ENCODE data around the gene BPIFB6. TPM values are rescaled to one million over a fixed set of nuclear protein-coding genes. Genes with fewer than 3 reads are reported as not detected.
"Not testable (repeated sequence)": the region's sequence is repeated elsewhere in the genome, so short reads cannot be mapped to it uniquely, and the experiment has no call there.

The BPIFB6 gene
- total RNA-seq, 1 donor from 2014 or later: not detected

- ATAC-seq: no peak
These were observed 879 bp upstream of the BPIFB6 start for GRCh38 chr20:33030569-33030968.

DNA sequence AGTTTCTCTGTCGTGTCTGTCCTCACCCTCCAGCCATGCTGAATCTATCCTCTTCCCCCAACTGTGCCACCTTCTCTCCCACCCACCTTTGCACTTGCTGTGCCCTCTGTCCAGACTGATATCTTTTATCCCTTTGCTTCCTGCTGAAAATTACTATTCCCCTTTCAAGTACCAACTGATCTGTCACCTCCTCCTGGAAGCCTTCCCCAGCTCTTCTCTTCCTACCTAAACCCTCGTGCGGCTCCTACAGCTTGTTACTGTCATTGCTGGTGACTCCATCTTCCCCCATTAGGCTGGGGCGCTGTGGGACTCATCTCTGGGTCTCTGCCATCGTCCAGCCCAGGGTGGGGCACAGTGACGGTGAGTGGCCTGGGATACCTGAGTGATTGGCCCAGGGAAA lies 1.1 kb downstream of the BPIFB6 start:
- no peak for ATAC-seq

- ATAC-seq: no peak
These were observed 1.9 kb downstream of the BPIFB6 start for GRCh38 chr20:33033381-33033780.

DNA sequence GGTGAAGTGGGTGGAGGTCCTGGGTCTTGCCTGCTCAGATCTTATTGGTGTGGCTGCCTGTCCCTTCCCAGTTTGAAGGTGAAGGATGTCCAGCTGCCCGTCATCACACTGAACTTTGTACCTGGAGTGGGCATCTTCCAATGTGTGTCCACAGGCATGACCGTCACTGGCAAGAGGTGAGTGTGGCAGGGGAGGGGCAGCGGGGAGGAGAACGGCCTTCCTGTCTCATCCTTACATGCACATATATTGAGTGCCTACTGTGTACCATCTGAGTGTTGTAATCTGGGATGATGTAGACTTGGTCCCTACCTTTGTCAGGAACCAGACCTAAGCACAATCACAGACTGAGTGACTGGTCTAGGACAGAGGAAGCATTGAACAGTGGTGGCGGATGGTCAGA lies 2.7 kb downstream of the BPIFB6 start:
- ATAC-seq: no peak

DNA sequence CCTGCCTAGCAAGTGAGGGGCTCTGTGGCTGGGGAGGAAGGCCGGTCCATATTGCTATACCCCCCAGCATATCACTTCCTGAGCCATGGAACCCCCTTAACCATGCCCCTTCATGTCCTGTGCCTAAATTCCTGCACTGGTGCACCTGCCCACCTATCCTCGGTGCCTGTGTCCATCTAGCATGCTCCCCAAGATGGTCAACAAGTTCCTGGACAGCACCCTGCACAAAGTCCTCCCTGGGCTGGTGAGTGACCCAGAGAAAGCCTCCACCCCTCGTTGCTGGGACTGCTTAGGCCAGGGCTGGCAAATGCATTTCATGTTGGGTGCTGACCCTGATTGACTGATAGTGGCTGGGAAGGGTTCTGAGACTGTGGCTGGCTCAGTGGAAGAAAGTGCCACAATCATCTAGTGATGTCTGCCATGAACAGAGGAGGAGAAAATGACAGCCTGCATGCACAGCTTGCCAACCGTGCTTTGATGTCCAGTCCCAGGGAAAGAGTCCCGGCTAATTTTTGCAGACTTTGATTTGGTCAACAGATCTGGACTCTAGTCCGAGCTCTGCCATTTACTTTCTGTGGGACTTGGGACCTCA lies 3.5 kb downstream of the BPIFB6 start:
- ATAC-seq: no peak

DNA sequence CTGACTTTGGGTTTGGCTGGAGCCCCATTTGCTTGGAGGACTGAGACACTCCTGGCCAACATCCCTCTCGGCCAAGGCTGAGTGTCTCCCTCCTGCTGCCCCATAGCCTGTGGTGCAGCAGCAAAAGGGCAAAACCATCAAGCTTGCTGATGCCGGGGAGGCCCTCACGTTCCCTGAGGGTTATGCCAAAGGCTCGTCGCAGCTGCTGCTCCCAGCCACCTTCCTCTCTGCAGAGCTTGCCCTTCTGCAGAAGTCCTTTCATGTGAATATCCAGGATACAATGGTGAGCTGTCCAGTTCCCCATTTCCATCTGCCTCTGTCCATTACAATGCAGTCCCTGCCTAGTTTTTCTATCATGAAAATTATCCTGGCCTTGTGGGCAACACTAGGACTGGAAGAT lies 6.0 kb downstream of the BPIFB6 start:
- no peak for ATAC-seq

DNA sequence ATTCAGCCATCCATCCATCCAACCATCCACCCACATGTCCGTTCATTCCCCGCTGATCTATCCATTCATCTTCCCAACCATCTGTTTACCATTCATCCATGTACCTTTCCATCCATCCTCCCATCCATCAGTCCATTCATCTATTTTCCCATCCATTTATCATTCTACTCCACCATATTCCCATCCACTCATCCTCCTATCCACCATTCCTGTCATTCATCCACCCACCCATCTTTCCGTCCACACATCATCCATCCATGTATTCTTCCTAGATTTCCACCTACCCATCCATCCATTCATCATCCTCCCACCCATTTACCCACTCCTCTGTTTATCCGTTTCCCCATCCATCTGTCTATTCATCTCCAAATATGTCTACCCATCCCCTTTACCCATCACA lies 6.8 kb downstream of the BPIFB6 start:
- ATAC-seq: no peak

DNA sequence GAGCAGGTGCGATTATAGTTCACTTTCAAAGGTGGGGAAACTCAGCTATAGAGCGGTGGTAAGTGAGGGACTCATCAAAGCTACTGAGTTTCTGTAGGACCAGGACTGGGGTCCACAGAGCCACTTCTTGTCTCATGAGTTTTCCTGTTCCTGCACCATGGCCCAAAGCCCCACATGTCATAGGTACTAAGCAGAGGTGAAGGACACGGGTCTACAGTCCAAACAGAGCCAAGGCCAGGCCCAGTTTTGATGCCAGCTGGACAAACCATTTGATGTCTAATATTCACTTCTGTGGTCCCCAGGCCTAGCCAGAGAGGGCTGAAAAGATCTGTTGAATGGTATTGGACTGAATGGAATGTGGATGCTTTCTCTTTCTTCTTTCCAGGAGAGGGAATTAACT lies 11.0 kb downstream of the BPIFB6 start:
- no peak for ATAC-seq

GRCh38 chr20:33042983-33043730 lies 11.7 kb downstream of the BPIFB6 start:
- no peak for ATAC-seq

GRCh38 chr20:33043731-33044181 lies 12.3 kb downstream of the BPIFB6 start:
- ATAC-seq: no peak

DNA sequence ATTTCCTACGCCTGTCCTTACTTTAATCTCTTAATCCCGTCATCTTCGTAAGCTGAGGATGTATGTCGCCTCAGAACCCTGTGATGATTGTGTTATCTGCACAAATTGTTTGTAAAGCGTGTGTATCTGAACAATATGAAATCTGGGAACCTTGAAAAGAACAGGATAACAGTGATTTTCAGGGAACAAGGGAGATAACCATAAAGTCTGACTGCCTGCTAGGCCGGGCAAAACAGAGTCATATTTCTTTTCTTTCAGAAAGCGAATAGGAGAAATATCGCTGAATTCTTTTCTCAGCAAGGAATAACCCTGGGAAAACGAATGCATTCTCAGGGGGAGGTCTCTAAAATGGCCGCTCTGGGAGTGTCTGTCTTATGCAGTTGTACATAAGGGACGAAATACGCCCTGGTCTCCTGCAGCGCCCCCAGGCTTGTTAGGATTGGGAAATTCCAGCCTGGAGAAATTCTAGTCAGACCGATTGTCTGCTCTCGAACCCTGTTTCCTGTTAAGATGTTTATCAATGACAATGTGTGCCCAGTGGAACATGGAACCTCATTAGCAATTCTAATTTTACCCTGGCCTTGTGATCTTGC lies 13.8 kb downstream of the BPIFB6 start:
- ATAC-seq: not testable (repeated sequence)

DNA sequence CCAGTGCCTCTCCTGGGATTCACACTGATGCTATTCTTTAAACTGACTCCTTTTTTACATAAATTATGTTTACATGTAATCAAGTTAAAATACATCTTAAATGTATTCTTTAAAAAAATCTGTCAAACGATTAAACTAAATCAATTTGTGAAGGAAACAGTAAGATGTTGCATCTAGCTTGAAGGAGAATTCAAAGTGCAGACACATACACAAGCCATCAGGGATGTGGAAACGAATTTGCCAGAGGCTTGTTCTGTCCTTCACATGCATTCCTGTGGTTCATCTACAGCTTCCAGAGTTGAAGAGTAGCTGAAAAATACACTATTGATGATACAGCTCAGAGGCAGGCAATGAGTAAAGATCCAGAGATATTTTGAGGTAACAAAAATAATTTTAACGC lies 15.0 kb downstream of the BPIFB6 start:
- no peak for ATAC-seq

- ATAC-seq: no peak
These were observed 19.9 kb downstream of the BPIFB6 start for GRCh38 chr20:33051333-33051732.

- no peak for ATAC-seq
These were observed 22.1 kb downstream of the BPIFB6 start, which contains the start of gene BPIFB3 for GRCh38 chr20:33053291-33054106. Gene BPIFB3 (plus strand): TSS chr20:33053903. CDS start chr20:33055436, 1,533 bp downstream.

GRCh38 chr20:33054381-33054780 lies 22.9 kb downstream of the BPIFB6 start:
- no peak for ATAC-seq

DNA sequence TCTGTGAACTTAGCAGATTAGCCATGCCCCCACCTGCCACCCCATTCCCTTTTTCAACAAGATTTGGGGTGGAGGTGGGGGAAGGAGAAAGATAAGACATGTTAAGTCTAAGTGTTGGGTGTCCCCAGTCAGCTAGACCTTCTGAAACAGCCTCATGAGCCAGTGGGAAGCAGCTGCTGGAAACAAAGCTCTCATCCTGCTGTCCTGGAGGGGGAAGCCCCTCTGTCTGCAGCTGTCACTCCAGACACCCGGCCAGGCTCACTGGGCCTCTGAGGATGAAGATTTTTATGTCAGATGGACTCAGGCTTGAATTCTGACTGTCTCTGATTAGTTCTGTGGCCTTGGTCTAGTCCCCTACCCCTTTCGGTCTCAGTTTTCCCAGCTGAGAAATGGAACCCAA lies 23.3 kb downstream of the BPIFB6 start:
- ATAC-seq: no peak

DNA sequence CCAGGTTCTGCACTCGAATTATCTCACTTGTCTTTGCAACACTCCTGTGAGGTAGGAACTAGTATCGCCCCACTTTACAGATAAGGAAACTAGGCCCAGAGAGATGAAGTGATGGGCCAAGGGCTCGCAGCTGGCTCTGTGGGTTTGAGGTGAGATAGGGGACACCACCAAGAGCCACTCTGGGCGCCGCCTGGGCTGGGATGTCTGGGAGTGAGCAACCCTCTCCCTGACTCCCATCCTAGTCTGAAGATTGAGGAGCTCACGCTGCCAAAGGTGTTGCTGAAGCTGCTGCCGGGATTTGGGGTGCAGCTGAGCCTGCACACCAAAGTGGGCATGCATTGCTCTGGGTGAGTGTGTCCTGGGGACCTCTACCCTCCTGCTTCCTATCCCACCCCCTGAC lies 27.7 kb downstream of the BPIFB6 start:
- ATAC-seq: no peak

- ATAC-seq: peak; percentile 48
These were observed 28.4 kb downstream of the BPIFB6 start for GRCh38 chr20:33059741-33060390.

GRCh38 chr20:33061658-33062028 lies 30.2 kb downstream of the BPIFB6 start:
- ATAC-seq: no peak

DNA sequence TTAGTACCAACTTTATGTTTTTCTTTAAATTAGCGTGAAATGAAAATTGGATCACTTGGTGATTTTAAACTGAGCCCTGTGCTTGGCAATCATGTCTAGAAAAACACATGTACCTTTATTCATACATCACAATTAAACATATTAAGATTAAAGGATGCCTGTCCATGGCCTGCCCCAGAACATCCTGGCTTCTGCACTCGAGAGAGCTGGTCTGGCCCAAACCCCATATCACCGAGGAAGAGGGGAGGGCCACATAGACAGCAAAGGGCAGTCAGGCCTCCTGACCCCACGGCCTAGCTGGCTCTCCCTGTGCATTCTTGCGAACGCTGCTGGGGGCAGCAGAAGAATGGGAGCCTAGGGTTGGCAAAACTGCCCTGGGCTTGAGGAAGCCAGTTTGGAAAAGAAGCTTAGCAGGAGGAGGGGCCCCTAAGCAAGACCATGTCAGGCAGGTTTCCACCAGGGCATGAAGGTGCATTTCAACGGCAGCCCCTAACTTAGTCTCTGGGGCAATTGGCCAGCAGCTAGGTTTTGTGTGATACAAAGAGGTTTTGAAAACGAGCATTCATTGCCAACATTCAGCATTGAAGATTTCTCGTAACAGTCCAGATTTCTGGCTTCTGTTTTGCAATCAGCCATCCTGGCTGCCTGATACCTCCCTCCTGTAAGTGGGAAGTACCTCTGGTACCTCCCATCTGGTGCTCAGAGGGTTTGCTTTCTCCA lies 30.8 kb downstream of the BPIFB6 start:
- ATAC-seq: no peak

DNA sequence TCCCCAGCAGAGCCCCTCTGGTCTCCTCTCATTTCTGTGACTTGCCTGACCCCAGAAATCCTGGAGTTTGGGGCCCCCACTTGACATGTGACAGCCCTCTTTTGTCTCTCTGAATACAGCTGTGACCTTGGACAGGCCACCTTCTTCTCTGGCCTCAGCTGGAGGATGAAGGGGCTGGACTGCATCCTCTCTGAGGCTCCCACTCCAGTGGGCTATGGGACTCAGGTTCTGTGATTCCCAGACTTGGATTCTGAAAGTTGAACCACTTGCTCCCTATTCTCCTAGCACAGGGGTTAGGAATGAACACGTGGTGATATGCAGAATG lies 31.3 kb downstream of the BPIFB6 start:
- no peak for ATAC-seq

DNA sequence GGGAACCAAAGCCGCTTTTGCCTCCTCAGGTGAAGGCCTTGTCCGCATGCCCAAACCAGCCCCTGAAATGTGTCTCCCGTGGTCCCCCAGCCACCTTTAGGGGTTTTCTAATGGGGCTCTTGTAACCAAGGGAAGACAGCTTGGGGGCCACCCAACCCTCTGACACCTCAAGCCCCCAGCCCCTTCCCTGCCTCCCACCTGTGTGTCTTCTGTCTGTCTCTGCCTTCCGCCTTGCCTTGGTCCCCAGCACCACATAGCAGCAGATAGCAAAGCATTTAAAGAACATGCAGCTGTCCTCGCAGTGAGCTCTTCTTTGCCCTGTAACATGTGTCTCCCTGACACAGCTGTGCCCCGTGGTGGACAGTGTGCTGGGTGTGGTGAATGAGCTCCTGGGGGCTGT lies 31.8 kb downstream of the BPIFB6 start:
- no peak for ATAC-seq
